Stomach smooth muscle (tissue), 2 donors: Measurements from ENCODE around the gene PTPN22.

Experiments
- H3K27ac ChIP-seq: one replicate; pipeline ENCODE4 v1.7.0; 2013; ENCODE audit warnings: mild to moderate bottlenecking, low read length, inconsistent platforms
- H3K27me3 ChIP-seq, 2 donors: one replicate each; pipeline ENCODE4 v1.7.0; 2013; ENCODE audit warnings: low read length in 2 of 2; ENCODE audit not compliant: insufficient read depth in 2 of 2, control insufficient read depth in 1 of 2
- H3K36me3 ChIP-seq, 2 donors: one replicate each; pipeline ENCODE4 v1.7.0; 2013; ENCODE audit warnings: low read length in 2 of 2; ENCODE audit not compliant: control insufficient read depth in 2 of 2, insufficient read depth in 2 of 2
- H3K4me1 ChIP-seq: one replicate; pipeline ENCODE4 v1.7.0; 2013; ENCODE audit warnings: low read length; ENCODE audit not compliant: control insufficient read depth, insufficient read depth
- H3K4me3 ChIP-seq, 2 donors: one replicate each; pipeline ENCODE4 v1.7.0; 2013; ENCODE audit warnings: low read length in 2 of 2
- H3K9ac ChIP-seq, 2 donors: one replicate each; pipeline ENCODE4 v1.7.0; 2013; ENCODE audit warnings: low read length in 2 of 2, mild to moderate bottlenecking in 1 of 2
- H3K9me3 ChIP-seq, 2 donors: one replicate each; pipeline ENCODE4 v1.7.0; 2013; ENCODE audit warnings: low read length in 2 of 2; ENCODE audit not compliant: control insufficient read depth in 2 of 2
- donor health status: healthy.
- donor health status: Pancreatic carcinoma.

The PTPN22 gene

DNA sequence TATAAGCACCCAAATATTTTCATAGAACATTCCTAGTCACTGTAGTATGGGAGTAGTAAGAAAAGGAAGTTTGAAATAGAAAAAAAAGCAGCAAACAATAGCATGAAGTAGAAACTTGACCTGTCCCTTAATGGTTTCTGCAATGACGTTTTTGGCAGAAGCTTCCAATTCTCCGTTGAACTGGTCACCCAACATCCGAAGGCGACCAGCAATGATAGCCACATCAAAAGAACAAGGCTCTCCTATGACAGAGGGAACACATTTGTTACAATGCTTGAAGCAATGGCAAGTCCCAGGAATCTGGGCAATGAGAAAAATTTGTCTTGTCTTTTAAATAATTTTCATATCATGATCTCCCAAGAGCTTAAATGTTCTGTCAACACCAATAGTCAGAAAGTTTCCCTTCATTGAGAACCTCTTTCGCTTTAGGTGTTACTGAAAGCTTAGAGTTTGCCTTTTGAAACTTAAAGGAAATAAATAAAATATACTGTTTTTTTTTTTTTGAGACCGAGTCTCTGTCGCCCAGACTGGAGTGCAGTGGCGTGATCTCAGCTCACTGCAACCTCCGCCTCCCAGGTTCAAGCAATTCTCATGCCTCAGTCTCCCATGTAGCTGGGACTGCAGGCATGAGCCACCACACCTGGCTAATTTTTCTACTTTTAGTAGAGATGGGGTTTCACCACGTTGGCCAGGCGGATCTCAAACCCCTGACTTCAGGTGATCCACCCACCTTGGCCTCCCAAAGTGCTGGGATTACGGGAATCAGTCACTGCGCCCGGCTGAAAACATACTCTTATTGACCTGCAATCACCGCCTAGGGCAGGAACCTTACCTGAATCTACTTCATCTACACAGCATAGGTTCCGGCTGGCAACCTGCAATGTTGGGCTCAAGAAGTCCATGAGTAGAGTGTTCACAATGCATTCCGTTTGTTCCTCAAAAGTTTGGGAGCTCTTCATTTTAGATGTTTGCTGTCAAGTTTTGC, 15.2 kb upstream of the PTPN22 start:
- Histone ChIP-seq H3K4me1 (no peaks in the 10 kb centered on the region), H3K27ac (no peak overlapping the region), H3K9me3 (no peaks in the 10 kb centered on the region), H3K36me3 (no peaks in the 10 kb centered on the region), H3K4me3 (no peak overlapping the region), H3K9ac (no peak overlapping the region), H3K27me3 (no peaks in the 10 kb centered on the region)

DNA sequence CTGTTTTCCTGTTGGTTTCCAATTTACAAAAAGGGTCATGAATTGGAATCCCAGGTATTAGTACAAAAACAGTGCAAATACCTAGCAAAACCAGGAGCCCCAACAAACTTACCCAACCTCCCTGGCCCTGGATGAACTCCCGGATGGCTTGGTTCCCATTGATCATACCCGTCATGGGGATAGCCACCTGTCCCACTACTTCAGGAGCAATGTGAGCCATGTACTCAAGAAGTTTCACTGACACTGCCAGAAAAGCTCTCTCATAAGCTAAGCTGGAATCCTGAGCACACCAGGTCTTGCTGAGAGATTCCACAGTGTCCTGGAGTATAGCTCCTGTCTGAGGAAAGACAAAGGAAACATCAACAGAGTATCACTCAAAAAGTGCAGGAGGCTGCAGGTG, 10.1 kb upstream of the PTPN22 start:
- H3K36me3 ChIP-seq: no peaks in the 10 kb centered on the region
- H3K4me1 ChIP-seq: no peaks in the 10 kb centered on the region
- H3K4me3 ChIP-seq: no peak overlapping the region
- no peaks in the 10 kb centered on the region for H3K27me3 ChIP-seq
- no peaks in the 10 kb centered on the region for H3K9me3 ChIP-seq
- no peak overlapping the region for H3K9ac ChIP-seq
- no peak overlapping the region for H3K27ac ChIP-seq

DNA sequence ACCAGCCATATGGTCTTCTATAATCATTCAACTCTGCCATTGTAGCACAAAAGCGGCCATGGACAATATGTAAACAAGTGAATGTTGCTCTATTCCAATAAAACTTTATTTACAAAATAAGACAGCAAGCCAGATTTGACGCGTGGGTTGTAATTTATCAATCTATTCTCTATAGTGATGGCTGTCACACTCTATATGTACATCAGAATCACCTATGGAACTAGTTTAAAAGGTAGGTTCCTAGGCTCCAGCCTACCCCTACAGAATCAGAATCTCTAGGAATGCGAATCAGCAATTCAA, 8.2 kb upstream of the PTPN22 start:
- Histone ChIP-seq H3K4me3 (no peak overlapping the region), H3K9me3 (no peaks in the 10 kb centered on the region), H3K9ac (no peak overlapping the region), H3K27ac (no peak overlapping the region), H3K27me3 (no peaks in the 10 kb centered on the region), H3K36me3 (no peaks in the 10 kb centered on the region), H3K4me1 (no peaks in the 10 kb centered on the region)

DNA sequence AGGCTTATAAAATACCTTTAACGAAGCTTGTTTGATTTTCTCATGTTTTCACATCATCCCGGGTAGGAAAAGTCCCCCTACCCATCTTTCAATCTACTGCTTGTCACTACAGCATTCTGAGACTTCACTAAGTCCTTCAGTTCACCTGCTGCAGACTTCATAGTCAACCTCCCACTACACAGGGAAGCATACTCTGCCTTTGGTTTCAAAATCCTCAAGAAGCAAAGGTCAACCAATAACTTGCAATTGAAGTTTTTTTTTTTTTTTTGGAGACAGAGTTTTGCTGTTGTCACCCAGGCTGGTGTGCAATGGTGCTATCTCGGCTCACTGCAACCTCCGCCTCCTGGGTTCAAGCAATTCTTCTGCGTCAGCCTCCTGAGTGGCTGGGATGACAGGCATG, 4.7 kb upstream of the PTPN22 start:
- H3K9ac ChIP-seq: no peak overlapping the region
- no peaks in the 10 kb centered on the region for H3K27me3 ChIP-seq
- no peaks in the 10 kb centered on the region for H3K9me3 ChIP-seq
- no peak overlapping the region for H3K27ac ChIP-seq
- H3K4me1 ChIP-seq: no peaks in the 10 kb centered on the region
- no peak overlapping the region for H3K4me3 ChIP-seq
- H3K36me3 ChIP-seq: no peaks in the 10 kb centered on the region

DNA sequence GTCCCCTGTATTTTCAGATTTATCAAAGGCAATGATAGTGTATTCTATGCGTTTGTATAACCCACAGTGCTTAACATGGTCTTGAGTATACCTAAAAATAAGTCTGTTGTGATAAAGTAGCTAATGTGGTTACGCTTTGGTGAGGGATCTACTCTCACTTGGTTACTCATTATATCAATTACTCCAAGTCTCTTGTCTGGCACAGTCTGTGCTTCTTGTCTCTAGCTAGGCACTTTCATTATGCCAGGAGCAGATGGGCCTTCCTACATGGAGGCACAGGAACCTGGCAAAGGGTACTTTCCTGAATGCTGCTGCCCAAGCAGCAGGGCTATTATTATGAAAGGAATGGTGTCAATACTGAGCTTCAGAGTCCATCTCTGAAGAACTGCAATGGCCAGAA, 4.2 kb upstream of the PTPN22 start:
- Histone ChIP-seq H3K27me3 (no peaks in the 10 kb centered on the region), H3K36me3 (no peaks in the 10 kb centered on the region), H3K9ac (no peak overlapping the region), H3K27ac (no peak overlapping the region), H3K4me3 (no peak overlapping the region), H3K9me3 (no peaks in the 10 kb centered on the region), H3K4me1 (no peaks in the 10 kb centered on the region)

DNA sequence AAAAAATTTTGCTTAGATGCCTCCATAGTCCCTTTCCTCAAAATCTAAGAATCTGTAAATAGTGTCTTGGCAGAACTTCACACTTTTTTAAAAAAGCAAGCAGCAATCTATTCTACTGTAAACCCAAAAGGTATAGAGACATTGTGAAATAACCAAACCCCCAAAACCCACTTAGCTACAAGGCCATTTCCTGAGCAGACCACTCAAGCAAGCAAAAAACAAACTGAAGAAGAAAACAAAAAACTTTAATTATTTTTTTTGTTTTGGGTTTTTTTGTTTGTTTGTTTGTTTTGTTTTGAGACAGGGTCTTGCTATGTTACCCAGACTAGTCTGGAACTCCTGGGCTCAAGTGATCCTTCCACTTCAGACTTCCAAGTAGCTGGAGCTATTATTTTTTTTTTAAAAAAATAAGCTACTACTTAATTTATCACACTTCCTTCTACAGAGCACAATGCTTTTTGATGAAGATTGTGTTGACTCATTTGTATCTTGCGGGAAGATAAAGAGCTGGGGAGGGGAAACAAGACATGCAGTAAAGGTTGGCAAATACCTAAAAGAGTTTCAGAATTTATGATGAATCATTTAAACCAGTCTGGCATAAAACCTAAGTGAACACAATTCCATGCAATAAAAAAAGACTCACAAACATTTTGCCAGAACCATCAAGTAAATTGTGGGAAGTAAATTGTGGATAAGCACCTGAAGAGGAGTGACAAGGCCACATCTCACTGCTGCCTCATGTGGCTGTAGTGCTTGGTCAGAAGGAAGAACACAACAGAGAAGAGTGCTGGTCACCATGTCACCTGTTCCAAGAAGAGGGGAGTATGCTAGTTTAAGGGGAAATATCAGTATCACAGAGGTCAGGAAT, 2.7 kb upstream of the PTPN22 start:
- Histone ChIP-seq H3K4me1 (no peaks in the 10 kb centered on the region), H3K9me3 (no peaks in the 10 kb centered on the region), H3K27me3 (no peaks in the 10 kb centered on the region), H3K36me3 (no peaks in the 10 kb centered on the region), H3K4me3 (no peak overlapping the region), H3K9ac (no peak overlapping the region), H3K27ac (no peak overlapping the region)

DNA sequence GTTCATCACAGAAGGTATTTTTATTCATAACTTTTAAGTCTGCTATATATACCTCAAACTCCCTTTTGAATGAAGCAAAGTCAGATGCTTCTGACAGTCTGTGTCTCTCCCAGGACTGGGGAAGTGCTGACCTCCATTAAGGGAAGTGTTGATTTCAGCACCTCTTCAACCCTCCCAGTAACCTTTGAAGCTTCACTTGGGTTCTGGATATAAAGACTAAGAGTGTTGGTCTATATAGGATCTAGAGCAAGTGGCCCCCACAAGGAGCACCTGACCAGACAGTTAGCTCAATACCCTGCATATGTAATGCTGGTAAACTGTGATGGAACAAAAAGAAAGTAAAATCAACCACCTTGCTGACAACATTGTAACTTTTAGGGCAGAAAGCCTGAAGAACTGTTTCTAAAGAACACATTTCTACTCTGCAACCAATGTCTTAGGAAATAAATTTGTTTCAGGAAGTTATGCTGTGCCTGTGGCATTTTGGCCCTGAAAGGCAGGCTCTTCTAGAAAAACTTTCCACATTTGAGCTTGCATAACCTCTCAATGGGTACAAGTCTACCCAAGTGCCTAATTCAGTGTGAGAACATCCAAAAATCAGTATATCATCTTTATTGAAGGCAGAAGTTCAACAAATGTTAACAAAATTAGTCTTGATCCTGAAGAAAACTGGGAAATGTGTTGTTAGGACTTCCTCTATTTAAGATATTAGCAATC, 865 bp upstream of the PTPN22 start:
- H3K4me3 ChIP-seq: no peak overlapping the region
- H3K36me3 ChIP-seq: no peaks in the 10 kb centered on the region
- H3K4me1 ChIP-seq: no peaks in the 10 kb centered on the region
- no peaks in the 10 kb centered on the region for H3K9me3 ChIP-seq
- H3K9ac ChIP-seq: no peak overlapping the region
- H3K27ac ChIP-seq: no peak overlapping the region
- H3K27me3 ChIP-seq: no peaks in the 10 kb centered on the region

DNA sequence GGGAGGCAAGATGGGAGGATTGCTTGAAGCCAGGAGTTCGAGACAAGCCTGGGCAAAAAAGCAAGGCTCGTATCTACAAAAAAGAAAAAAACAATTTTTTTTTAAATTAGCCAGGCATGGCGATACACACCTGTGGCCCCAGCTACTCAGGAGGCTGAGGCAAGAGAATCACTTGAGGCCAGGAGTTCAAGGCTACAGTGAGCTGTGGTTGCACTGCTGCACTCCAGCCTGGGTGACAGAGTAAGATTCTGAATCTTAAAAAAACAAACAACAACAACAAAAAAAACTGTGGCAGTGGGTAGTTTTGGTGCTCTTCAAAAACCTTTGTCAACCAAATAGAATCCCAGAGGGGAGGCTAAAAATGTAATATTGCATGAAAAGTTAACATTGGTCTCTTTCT, 734 bp downstream of the PTPN22 start:
- Histone ChIP-seq H3K4me1 (no peaks in the 10 kb centered on the region), H3K4me3 (no peak overlapping the region), H3K9ac (no peak overlapping the region), H3K27me3 (no peaks in the 10 kb centered on the region), H3K27ac (no peak overlapping the region), H3K36me3 (no peaks in the 10 kb centered on the region), H3K9me3 (no peaks in the 10 kb centered on the region)

DNA sequence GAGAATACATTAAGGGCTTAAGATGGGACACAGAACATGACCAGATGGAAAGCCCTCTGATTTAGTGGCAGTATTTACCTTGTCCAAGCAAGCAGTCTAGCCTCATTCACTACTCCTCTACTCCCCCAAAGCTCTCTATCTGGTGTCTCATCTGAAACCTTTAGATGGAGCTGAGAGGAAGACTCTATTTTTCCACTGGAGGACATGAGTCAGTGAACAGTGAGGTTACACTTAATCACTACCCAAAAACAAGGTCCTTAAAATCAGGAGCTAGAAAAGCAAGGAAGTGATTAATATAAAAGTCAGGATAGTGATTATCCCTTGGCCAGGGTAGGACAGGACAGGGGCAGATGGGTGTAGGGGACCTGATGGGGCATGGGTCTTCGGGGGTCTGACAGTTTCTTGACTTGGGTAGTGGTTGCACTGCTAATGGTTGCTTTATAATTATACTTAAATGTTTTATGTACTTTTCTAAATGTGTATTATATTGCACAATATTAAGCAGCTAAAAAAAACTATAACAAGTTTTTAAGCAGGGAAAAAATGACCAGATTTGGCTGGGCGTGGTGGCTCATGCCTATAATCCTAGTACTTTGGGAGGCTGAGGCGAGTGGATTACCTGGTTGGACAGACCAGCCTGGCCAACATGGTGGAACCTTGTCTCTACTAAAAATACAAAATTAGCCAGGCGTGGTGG, 3.0 kb downstream of the PTPN22 start:
- no peak overlapping the region for H3K9ac ChIP-seq
- no peak overlapping the region for H3K27ac ChIP-seq
- no peaks in the 10 kb centered on the region for H3K9me3 ChIP-seq
- no peaks in the 10 kb centered on the region for H3K4me1 ChIP-seq
- no peaks in the 10 kb centered on the region for H3K27me3 ChIP-seq
- no peaks in the 10 kb centered on the region for H3K36me3 ChIP-seq
- no peak overlapping the region for H3K4me3 ChIP-seq

DNA sequence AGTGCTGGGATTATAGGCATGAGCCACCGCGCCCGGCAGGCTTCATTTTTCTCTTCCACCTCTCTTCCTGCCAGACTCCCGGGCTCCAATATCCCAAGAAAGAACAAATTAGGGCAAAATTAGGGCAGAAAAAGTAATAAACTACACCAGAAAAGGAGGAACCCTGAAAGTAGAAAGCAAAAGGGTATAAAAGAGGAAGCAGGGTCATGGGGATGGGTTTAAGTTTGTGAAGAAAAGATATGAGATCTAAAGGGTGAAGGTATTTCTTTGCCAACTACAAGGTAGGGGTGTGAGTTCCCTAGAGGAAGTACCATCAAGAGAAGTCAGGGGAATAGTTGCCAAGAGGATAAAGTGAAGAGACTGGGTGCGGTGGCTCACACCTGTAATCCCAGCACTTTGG, 9.9 kb downstream of the PTPN22 start:
- no peaks in the 10 kb centered on the region for H3K27me3 ChIP-seq
- no peak overlapping the region for H3K27ac ChIP-seq
- no peaks in the 10 kb centered on the region for H3K4me1 ChIP-seq
- H3K9ac ChIP-seq: no peak overlapping the region
- no peaks in the 10 kb centered on the region for H3K9me3 ChIP-seq
- no peaks in the 10 kb centered on the region for H3K36me3 ChIP-seq
- no peak overlapping the region for H3K4me3 ChIP-seq
